Raji (cell line): ENCODE measurements around the gene TRIP13.

ENCODE experiments used
- POLR2A ChIP-seq: IDR thresholded peaks from 2 replicates; pipeline ENCODE4 v1.6.1; 2011; ENCODE audit warnings: low read depth, low read length, control low read depth; ENCODE audit not compliant: insufficient read depth

The TRIP13 gene

GRCh38 chr5:871596-872298, 20.9 kb upstream of the TRIP13 start:
- TF ChIP-seq POLR2A, result no peak

- no peak for TF ChIP-seq POLR2A
Observed at GRCh38 chr5:872301-872700, 20.4 kb upstream of the TRIP13 start.

- no peak for TF ChIP-seq POLR2A
Observed at GRCh38 chr5:873328-873727, 19.4 kb upstream of the TRIP13 start.

- TF ChIP-seq POLR2A, result no peak
Observed at GRCh38 chr5:875931-876330, 16.8 kb upstream of the TRIP13 start.

GRCh38 chr5:876398-877365, 16.0 kb upstream of the TRIP13 start:
- TF ChIP-seq POLR2A, result no peak

GRCh38 chr5:878125-878524, 14.6 kb upstream of the TRIP13 start:
- no peak for TF ChIP-seq POLR2A

- TF ChIP-seq POLR2A, result no peak
Observed at GRCh38 chr5:880816-881550, 11.7 kb upstream of the TRIP13 start.

GRCh38 chr5:881551-881935, 11.1 kb upstream of the TRIP13 start:
- no peak for TF ChIP-seq POLR2A

- TF ChIP-seq POLR2A, result no peak
Observed at GRCh38 chr5:882253-883183, 10.2 kb upstream of the TRIP13 start.

- TF ChIP-seq POLR2A, result no peak
Observed at GRCh38 chr5:883475-884181, 9.1 kb upstream of the TRIP13 start.

GRCh38 chr5:884345-885126, 8.1 kb upstream of the TRIP13 start:
- no peak for TF ChIP-seq POLR2A

- TF ChIP-seq POLR2A, result no peak
Observed at GRCh38 chr5:885127-885442, 7.6 kb upstream of the TRIP13 start.

GRCh38 chr5:885529-885928, 7.2 kb upstream of the TRIP13 start:
- TF ChIP-seq POLR2A, result no peak
